Cerebellar nuclear complex (tissue), 1 donor: Measurements from ENCODE around the gene RUSF1.
"Not testable (repeated sequence)": the region's sequence is repeated elsewhere in the genome, so short reads cannot be mapped to it uniquely, and the experiment has no call there.

Experiments
- DNase-seq, 2 experiments: peaks; one replicate each; lab custom pipeline; 2025; lab: John Stamatoyannopoulos, UW

RUSF1 gene

DNA sequence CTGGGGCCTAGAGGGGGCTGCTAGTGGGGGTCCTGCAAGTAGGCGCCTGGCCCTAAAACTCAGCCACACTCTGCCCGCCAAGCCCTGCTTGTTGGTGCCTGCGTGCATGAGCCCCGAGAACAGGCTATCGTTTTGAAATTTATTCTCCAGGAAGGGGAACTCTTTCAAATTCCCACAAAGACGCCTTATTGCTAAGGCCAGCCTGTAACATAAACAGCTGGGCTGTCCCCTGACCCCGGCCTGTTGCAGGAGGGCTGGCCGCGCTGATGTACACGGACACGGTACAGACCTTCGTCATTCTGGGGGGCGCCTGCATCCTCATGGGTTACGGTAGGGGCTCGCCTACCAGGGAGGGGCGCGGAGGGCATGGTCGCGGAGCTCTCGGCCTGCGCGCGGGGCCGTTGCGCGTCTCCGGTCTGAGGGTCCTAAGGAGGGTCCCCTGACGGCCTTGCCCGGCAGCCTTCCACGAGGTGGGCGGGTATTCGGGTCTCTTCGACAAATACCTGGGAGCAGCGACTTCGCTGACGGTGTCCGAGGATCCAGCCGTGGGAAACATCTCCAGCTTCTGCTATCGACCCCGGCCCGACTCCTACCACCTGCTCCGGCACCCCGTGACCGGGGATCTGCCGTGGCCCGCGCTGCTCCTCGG, 21.0 kb downstream of the RUSF1 start:
- DNase-seq = no peak

GRCh38 chr16:31486045-31486444, 22.1 kb downstream of the RUSF1 start:
- no peak for DNase-seq

- DNase-seq = no peak
These were observed 22.6 kb downstream of the RUSF1 start for GRCh38 chr16:31485571-31485970.

GRCh38 chr16:31484491-31485171, 23.6 kb downstream of the RUSF1 start:
- DNase-seq = no peak

- not testable (repeated sequence) for DNase-seq
These were observed 24.1 kb downstream of the RUSF1 start for GRCh38 chr16:31484048-31484447.

DNA sequence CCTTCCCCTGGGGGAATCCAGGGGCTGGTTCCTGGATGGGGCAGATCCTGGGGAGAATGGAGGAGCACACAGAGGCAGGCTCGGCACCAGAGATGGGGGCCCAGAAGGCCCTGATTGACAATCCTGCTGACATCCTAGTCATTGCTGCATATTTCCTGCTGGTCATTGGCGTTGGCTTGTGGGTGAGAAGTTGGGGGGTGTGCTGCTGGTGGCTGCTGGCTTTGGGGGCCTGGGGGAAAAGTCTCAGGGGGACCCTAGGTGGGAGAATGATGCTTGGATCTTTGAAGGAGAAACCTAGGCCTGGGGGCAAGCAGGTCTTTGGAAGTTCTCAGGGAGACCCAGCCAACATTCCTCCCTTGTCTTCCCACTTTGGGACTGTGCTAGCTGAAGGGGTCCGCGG, 25.1 kb downstream of the RUSF1 start, which contains the start of gene SLC5A2:
Gene SLC5A2, plus strand, starts transcription at position 43 of the 400 bp plus-strand sequence. Its CDS starts 14 bp downstream, at position 57.
- DNase-seq = no peak

DNA sequence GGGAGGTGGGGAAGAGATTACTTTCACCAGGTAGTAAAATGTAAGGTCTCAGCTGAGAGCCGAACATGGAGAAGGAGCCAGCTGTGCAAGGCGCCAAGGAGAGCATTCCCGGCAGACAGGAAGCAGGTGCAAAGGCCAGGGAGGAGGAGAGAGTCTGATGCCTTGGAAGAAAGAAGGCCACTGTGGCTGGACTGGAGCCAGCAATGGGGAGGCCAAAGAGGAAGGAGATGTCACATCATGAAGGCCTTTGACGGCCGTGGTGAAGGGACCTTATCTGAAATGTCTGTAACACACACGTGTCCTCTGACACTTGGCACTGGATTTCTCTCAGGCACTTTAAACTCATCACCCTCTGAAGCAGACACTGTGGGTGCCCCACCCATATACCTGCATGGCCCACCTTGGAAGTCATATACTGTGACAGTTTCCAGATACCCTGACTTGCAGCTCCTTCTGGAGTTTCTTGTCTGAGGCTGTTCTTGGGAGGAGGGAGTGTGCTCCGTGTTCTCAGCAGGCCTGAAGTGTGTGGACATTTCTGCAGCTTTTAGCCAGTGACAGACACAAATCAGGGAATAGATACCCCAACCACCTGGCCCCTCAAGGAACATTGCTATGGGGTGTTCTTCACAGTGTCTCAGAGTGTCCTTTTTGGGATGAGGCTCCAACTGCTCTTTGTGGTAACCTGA, 27.2 kb downstream of the RUSF1 start:
- no peak for DNase-seq

GRCh38 chr16:31479751-31480150, 28.4 kb downstream of the RUSF1 start:
- no peak for DNase-seq

- DNase-seq = no peak
These were observed 29.2 kb downstream of the RUSF1 start for GRCh38 chr16:31478956-31479355.

GRCh38 chr16:31477220-31478216, 30.7 kb downstream of the RUSF1 start:
- no peak for DNase-seq

GRCh38 chr16:31476303-31477219, 31.6 kb downstream of the RUSF1 start:
- no peak for DNase-seq

- no peak for DNase-seq
These were observed 32.3 kb downstream of the RUSF1 start for GRCh38 chr16:31475946-31476302.

GRCh38 chr16:31474773-31475738, 33.1 kb downstream of the RUSF1 start:
- no peak for DNase-seq

DNA sequence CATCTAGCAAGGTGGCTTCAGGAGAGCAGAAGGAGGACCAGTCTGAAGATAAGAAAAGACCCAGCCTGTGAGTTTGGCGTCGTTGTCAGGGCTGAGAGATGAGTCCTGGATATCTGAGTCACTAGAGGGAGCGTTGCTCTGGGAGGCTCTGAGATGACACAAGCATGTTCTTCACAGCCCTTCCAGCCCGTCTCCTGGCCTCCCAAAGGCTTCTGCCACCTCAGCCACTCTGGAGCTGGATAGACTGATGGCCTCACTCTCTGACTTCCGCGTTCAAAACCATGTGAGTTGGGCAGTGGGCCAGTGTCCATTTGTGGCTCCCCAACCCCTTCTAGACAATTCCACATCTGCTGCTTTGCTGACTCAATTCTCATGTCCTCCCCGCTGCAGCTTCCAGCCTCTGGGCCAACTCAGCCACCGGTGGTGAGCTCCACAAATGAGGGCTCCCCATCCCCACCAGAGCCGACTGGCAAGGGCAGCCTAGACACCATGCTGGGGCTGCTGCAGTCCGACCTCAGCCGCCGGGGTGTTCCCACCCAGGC, 33.9 kb downstream of the RUSF1 start:
- DNase-seq = no peak

GRCh38 chr16:31473264-31473984, 34.8 kb downstream of the RUSF1 start:
- no peak for DNase-seq

GRCh38 chr16:31472709-31473203, 35.4 kb downstream of the RUSF1 start:
- DNase-seq = peak in 1 of 2 experiments; percentile 11

- DNase-seq = no peak
These were observed 36.1 kb downstream of the RUSF1 start, which contains the start of gene TGFB1I1 for GRCh38 chr16:31471875-31472708. TSS of gene TGFB1I1 (plus strand) at chr16:31472152. CDS start at chr16:31472189, 37 bp downstream.
